Measurements from ENCODE around the gene TBRG4.

The TBRG4 gene

DNA sequence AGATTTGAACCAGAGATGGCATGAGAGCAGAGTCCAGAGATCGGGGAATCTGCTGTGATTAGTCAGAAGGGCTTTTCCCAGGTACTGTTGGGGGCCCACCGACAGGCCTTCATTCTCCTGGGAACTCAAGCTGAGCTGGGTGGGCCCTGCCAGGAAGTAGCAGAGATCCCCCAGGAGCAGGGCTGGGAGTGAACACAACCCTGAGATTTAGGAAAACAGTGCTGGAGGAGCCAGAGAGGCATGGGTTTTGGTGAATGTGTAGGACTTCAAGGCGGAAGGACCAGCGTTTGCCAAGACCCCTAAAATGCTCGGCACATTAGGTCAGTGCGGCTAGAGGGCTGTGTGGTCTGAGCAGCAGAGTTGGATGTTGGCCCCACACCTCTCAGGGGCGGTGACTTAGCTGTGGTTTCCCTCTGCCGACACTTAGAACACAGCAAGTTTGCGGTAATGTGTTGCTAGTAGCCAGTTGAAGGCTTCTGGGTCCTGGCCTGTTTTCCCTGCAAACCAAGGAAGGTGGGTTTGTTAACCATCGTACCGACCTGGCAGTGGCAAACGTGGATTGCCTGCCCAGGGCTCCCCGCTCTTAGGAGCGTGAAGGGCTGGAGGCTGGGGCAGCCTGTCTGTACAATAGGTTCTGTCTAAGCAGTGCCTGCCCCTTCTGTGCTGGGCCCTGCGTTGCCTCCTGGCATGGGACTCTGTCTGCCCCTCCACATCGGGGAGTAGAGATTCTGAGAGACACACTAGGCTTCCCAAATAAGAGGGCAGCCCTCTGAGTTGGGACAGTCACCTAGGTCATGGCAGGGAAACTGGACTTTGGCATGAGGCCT lies 36.8 kb downstream of the TBRG4 start:
- DNase-seq (ENCODE audit: low read depth): no peak

DNA sequence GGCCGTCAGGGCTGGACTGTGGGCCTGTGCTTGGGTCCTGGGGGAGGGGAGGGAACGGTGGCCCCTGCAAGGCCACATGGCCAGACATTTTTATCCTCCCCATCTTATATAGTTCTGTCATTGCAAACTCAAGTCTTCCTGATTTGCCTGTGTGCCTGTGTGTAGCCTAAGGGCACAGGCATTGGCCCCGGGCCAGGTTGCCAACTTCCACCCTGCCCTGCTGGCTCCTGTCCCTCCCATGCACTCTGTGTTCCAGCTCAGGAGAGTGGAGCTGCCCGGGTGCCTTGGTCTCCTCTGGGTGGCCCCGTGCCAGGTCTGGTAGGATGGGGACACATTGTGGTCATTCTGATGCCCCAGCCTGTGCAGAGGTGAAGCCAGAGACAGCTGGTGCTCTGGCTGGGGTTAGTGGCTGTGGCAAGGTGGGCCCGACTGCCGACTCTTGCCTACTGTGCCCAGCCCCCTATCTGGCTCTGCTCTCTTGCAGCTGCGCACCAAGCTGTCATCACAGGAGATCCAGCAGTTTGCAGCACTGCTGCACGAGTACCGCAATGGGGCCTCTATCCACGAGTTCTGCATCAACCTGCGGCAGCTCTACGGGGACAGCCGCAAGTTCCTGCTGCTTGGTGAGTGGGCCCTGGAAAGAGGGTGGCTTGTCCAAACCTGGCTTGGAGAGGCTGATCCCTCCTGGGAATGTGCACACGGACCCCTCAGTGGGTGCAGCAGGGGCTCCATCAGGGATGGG lies 37.5 kb downstream of the TBRG4 start:
- no peak for DNase-seq (ENCODE audit: low read depth)

DNA sequence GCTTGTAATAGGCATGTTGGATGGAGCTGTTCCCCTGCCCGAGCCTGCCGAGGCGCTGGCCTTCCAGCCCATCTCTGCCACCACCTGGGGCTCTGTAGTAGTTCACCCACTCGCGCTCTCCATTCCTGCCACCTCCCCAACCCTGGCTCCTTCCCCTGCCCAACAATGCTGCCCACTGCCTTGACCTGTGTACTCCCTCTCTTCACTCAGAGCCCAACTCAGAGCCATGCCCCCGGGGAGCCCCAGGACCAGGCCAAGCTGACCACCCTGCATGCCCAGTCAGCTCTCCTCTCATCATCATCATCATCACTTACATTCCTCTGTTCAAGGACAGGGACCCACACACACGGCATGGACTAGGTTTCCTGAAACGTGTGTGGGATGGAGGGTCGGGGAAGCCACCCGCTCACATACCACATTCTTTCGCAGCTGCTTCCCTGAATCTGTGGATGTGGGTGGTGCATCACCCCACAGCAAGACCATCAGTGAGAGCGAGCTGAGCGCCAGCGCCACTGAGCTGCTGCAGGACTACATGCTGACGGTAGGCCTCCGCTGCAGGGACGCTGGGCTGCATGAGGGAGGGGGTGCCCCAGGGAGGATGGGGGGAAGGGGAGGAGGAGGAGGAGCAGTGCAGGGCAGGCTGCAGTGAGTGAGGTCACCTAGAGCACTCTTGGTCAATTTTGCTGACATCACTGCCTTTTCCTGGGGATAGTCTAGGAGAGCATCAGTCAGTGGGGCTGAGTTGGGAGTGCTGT lies 38.3 kb downstream of the TBRG4 start:
- no peak for DNase-seq (ENCODE audit: low read depth)

DNA sequence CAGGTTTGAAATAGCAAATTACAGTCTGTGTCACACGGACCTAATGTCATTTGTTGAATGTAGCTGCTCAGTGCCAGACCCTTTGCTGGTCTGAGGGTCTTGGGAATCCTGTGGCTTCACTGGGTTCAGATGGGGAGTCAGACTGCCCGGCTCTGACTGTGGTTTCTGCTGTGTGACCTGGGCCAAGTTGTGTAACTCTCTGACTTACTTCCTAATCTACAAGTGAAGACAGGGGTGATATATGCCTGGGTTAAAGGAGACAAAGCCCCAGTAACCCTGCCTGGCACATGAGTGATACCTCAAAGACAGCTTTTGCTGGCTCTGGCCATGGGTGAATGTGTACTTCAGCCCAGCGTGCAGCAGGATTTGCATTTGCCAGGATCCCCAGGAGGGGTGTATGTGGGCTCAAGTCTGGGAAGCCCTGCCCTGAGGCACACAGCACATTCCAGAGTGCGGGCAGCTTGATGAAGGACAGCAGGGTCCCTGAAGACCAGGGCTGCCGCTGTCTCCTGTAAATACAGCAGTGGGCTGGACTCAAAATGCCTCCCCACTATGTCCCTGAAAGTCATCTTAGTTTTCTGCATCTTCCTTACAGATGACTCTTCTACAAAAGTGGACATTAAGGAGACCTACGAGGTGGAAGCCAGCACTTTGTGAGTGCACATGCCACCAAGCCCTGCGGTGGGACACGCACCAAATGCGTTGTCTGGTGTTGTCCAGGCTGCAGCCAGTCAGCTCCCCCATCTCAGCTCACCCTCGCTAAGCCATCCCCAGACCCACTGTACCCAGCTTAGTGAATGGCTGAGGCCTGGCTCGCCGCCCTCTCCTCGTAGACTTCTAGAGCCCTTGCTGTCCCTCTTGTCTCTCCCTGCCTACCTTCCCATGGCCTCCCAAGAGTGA lies 39.1 kb downstream of the TBRG4 start:
- DNase-seq (ENCODE audit: low read depth): no peak

DNA sequence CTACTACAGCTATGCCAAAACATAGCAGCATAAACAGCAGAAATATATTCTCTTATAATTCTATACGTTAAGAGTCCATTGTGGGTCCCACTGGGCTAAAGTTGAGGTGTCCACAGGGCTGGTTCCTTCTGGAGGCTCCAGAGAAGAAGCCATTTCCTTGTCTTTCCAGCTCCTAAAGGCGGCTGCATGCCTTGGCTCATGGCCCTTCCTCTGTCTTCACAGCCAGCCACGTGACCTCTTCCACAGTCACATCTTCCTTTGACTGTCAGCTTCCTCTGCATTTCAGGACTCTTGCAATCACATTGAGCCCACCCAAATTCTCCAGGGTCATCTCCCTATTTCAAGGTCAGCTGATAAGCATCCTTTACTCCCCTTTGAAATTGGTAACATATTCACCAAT lies 40.0 kb downstream of the TBRG4 start:
- DNase-seq (ENCODE audit: low read depth): no peak

DNA sequence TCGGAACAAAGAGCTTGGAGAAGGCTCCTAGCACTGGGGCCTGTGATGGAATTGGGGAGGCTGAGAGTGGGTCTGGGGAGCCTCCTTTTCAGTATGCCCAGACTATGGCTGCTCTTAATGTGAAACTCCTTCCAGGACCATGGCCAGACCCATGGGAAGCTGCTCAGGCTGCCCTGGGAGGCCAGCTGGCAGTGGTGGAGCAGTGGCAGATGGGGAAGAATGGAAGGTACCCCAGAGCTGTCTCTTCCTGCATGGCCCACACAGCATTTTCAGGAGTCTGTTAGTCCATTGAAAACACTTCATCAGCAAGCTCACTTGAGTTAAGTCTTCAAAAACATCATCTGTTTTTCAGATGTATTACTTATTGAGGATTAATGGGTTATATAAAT lies 41.2 kb downstream of the TBRG4 start:
- no peak for DNase-seq (ENCODE audit: low read depth)

DNA sequence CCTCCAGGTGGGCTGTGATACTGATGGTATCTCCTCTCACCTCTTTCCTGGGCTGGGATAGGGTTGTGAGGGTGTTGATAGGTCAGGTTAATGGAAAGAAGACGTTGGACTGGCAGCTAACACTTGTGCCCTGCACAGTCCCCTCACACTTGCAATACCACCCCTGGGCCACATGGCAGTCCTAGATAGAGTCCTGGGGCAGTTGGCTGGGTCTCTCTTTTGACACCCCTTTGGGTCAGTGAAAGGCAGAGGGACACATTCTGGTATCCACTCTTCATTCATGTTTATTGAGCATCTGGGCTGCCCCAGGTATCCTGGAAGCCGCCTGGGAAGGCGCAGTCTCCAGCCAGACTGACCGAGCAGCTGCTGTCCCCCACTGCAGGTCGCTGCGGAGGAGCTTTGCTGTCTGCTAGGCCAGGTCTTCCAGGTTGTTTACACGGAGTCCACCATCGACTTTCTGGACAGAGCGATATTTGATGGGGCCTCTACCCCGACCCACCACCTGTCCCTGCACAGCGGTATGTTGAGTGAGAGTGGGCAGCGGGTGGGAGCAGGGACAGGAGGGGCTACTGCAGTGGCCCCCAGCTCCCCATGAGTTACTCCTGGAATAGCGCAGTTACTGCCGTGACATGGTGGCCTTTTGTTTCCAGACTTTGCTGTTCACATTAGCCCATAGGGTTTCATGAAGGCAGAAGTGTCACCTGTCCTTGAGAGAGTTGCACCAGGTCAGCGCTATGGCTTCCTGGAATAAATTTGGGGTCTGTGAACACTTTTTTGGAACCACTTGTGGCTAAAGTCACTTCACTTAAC lies 41.8 kb downstream of the TBRG4 start:
- no peak for DNase-seq (ENCODE audit: low read depth)

DNA sequence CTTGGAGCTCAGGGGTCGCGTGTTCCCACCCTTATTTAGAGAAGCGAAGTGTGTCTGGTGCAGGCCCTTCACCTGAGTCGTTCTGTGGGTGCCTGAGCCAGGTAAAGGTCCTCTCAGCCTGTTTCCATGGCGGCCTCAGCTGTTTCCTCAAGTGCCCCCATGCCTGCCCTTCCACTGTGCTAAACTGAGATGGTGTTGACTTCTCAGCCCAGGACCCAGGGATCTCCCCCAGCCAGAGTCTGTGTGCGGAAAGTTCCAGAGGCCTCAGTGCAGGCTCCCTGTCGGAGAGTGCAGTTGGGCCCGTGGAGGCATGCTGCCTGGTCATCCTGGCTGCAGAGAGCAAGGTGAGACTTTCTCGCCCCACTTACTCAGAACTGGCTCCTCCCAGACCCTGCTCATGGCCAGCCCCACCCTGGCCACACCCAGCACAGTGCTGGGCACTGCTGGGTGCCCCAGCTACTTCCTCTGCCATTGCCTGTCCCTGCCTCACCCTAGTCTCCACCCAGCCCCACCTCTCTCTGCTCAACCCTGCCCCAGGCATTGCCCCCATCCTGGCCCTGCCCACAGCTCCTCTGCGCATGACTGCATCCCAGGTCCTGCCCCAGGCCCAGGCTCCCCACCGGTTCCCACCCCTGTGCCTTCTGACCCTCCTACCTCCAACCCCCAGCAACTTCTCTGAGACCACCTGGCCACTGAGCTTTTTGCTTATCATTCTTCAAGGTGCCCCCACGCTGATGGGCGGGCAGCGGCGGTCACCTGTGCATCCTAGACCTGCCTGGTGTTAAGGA lies 43.1 kb downstream of the TBRG4 start:
- no peak for DNase-seq (ENCODE audit: low read depth)

DNA sequence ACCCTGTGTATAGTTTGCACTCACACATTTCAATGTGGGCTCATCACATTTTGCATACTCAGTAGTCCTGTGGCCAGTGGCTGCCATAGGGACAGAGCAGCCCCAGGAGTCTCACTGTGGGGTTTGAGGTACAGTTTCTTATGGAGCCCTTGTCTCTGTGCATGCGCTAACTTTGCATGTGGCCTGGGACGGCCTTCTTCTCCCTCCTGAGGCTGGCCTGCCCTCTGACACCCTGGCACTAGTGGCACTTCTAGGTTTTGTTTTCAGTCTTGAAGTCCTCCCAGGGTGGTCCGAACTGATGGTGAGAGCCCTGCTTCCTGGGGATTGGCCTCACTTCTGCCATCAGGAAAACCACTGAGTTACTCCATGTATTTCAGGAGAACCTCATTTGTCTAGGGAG lies 43.9 kb downstream of the TBRG4 start:
- DNase-seq (ENCODE audit: low read depth): no peak

DNA sequence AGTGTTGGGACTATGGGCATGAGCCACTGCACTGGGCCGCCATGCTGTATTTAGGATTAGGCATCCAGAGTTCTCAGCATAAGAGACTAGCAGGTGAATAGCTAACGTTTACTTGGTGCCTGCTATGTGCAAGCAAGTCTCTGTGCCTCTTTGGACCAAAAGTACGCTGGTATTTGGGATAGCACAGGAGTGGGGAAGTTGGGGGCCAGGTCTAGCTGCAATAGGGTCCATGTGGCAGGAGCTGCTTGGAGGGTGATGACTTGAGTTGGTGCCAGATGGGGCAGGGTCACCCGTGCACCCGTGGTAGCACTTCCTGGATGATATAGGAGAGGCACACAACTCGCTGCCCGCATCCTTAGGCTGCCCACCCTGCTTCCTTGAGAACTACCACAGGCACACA lies 45.1 kb downstream of the TBRG4 start:
- DNase-seq (ENCODE audit: low read depth): no peak

DNA sequence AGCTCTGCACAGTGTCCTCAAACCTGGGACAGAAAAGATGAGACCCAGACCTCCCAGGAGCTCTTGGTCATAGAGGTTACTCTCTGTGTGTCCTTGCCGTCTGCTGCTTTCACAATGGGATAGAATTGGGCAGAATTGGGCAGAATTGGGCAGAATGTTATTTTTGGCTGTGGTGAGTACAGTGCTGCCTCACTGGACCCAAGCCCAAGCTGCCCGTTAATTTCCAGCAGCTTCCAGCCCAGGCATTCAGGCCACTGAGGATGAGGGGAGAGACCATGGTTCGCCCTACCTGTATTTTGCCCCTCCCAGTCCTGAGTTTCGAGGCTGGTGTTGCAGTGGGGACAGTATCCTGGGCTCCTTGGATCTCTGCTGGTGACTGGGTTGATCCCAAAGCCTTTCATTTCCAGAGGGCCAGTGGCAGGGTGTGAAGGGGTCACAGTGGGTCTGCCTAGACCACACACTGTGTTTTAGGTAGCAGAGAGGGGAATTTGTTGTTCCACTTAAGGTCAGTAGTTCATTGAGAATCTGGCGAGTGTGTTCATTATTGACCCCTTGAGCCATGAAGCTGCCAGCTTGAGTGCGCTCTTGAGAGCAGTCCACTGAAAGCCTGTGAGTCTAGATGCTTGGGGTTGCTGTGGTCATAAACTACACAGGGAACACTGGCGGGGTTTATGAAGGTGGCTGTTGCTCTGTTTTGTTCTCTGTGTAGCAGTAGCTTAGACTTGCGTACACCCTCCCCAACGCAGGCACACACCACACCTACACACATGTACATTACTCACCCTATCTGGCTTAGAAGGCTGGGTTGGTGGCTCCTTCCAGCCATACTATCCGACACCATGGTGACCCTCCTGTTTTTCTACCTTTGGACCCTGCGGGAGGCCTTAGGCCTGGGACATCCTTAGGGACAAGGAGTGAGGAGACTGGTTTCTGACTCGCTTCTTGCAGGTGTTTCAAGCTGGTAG lies 46.2 kb downstream of the TBRG4 start:
- no peak for DNase-seq (ENCODE audit: low read depth)

DNA sequence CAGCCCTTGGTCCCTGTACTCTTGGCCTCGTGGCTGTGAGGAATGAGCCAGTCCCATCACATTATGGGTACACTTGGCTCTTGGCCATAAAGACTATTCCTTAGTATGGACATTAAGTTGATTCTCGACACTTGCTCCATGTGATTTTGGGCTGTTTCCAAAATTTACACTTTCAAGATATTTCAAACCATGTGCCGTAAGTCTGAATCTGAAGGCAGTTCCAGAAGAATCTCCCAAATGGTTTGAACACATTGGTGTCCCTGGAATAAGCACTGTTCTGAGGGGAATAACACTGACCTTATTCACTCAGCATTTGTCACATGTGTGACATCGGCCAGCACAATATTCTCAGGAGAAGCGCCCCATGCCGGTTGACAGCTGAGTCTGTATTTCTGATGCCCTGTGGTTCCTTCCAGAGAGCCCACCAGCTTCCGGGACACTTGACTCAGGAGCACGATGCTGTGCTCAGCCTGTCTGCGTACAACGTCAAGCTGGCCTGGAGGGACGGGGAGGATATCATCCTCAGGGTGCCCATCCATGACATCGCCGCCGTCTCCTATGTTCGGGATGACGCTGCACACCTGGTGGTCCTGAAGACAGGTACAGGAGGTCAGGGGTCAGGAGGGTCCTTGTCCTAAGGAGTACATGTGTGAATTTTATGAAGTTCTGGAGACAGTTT lies 47.3 kb downstream of the TBRG4 start:
- DNase-seq (ENCODE audit: low read depth): no peak

DNA sequence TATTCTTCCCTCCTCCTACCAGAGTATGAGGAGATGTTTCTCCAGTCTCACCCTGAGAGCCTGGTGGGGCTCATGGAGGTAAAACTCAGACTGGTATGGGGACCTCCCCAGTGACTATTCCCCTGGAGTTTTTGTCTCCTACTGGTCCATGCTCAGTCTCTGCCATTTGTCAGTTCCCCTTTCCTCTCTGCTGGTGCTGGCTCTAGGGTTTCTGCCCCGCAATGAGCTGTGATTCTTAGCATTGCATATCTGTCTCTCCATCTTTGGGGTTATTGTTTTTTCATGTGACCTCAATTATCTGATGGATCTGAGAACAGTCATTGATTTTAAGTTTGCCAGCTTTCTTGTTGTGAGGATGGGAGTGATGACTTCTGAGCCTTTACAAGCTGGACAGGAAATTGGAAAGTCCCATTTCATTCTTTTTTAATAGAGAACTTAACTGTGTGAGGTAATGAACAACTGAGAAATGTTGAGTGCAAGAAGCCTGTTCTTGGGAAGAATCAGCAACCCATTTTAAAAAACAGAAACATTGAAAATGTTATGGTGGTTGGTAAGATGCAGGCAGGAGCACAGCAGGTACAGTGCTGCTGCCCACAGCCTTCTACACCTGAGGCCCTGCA lies 49.6 kb downstream of the TBRG4 start:
- DNase-seq (ENCODE audit: low read depth): no peak

DNA sequence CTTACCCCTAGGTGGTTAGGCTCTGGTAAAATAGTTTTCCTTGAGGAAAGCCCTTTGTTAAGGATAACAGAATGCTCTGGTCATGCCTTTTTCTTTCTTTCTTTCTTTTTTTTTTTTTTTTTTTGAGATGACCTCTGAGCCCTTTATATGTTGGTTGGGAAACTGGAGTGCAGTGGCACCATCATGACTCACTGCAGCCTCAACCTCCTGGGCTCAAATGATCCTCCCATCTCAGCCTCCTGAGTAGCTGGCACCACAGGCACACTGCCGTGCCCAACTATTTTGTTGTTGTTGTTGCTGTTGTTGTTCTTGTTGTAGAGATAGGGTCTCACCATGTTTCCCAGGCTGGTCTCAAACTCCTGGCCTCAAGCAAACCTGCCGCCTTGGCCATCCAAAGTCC lies 50.1 kb downstream of the TBRG4 start:
- DNase-seq (ENCODE audit: low read depth): no peak

DNA sequence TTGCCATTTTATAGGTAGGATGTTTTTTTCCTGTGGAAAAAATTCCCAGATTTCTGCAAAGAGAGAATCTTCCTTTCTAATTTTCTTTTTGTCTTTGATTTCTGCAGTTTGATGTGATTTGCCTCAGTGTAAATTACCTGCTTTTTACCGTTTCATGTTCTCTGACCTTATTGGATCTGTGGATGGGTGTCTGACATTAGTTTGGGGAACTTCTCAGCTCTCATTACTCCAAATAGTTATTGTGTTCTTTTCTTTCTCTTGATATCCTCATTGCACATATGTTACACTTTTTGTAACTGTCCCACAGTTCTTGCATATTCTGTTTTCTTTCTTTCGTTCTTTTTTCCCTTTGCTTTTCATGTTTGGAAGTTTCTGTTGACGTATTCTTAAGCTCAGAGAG lies 51.2 kb downstream of the TBRG4 start:
- no peak for DNase-seq (ENCODE audit: low read depth)

DNA sequence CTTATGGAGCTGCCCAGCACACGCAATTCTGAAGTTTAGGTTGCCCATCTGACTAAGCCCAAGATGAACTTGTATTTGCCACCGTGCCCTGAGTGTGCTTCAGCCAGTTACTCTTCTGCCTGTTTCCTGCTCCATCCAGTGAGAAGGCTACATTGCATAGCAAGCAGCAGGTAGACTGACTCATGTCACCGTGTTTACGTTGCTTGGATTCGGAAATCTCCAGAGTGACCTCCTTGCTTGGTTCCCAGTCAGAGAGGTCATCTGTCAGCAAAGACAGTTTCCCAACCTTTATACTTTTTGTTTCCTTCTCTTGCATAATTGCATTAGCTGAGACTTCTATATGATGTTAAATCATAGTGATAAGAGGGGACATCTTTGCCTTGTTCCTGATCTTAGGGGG lies 53.6 kb downstream of the TBRG4 start:
- DNase-seq (ENCODE audit: low read depth): no peak

DNA sequence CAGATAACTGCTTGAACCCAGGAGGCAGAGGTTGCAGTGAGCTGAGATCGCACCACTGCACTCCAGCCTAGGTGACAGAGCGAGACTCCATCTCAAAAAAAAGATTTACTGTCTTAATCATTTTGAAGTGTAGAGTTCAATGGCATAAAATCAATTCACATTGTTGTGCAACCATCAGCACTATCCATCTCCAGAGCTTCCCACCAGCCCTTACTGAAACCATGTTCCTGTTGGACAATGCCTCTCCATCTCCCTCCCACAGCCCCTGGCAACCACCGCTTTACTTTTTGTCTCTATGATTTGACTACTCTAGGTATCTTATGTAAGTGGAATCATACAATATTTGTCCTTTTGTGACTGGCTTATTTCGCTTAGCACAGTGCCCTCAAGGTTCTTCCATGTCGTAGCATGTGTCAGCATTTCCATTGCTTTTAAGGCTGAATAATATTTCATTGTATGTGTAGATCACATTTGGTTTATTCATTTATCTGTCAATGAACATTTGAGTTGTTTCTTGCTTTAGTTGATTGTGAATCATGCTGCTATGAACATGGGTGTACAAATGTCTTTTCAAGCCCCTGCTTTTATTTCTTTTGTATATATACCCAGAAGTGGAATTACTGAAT lies 55.8 kb downstream of the TBRG4 start:
- DNase-seq (ENCODE audit: low read depth): no peak

DNA sequence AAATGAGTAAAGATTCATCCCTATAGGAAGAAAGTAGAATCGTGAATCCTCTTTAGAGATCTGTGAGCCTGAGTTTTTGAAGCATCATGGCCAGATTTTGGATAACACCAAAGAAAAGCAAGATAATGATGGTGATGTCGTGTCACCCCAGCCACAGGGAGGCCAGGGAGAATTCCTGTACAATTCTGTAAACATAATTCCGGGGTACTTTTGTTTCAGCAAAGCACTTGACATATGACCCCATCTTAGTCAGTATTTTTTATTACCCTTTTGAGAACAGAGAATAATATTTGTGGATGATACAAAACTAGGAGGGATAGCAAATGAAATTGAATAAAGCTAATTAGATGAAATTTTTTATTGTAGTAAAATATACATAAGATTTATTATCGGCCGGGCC lies 56.5 kb downstream of the TBRG4 start:
- DNase-seq (ENCODE audit: low read depth): no peak

Data from T-helper 22 cell (primary cell).